ENCODE measurements around the gene PRC1.
"Not testable (repeated sequence)": the region's sequence is repeated elsewhere in the genome, so short reads cannot be mapped to it uniquely, and the experiment has no call there.

The PRC1 gene

DNA sequence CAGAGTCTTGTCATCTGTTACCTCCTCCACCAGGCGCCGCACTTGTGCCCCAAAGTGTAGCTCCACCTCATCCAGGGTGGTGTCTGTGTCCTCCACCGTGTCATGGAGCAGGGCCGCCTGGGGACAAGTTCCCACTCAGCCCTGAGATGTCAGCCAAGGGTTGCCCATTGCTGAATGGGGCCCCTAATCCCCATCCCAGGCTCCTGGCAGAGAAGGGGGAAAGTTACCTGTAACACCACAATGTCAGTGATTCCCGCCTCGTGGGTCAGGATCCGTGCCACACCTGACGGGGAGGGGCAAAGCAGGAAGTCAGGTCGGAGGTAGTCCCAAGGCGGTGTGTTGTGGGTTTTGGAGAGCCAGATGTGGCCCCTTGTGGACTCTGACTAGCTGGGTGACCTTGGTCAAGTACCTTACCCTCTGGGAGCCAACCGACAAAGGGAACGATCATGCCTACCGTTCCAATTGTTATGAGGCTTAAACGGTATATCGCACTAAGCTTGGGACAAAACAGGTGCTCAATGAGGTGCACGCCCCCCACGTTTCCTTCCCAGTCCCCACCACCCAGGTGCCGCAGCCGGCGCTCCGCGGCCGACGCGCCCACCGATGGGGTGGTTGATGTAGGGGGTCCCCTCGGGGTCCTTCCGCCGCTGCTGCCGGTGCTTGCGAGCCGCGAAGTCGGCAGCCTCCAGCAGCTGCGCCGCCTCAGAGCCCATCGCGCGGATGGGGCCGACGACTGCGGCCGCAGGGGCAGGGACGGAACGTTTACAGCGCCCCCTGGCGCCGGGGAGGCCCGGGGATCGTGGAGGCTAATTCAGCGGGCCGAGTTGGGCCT is 62.3 kb downstream of the PRC1 start, which contains the start of gene HDDC3:
Gene HDDC3 (minus strand): TSS at position 722 of the 832 bp plus-strand sequence. CDS start 9 bp downstream, at position 713.
- DNase-seq = peak; percentile 78

DNA sequence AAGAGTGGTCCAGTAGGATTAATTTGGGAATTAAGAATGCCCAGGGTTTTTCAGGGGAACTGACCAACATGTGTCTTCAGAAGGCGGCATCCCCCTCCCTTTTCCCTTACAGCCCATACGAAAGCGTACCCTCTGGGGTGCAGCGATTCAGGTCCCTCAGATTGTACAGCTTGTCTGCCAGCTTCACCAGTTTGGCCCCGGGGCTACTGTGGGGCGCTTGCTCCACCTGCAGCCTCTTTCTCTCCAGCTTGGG is 62.8 kb downstream of the PRC1 start:
- DNase-seq = no peak

GRCh38 chr15:90930861-90931574 is 63.3 kb downstream of the PRC1 start:
- no peak for DNase-seq

DNA sequence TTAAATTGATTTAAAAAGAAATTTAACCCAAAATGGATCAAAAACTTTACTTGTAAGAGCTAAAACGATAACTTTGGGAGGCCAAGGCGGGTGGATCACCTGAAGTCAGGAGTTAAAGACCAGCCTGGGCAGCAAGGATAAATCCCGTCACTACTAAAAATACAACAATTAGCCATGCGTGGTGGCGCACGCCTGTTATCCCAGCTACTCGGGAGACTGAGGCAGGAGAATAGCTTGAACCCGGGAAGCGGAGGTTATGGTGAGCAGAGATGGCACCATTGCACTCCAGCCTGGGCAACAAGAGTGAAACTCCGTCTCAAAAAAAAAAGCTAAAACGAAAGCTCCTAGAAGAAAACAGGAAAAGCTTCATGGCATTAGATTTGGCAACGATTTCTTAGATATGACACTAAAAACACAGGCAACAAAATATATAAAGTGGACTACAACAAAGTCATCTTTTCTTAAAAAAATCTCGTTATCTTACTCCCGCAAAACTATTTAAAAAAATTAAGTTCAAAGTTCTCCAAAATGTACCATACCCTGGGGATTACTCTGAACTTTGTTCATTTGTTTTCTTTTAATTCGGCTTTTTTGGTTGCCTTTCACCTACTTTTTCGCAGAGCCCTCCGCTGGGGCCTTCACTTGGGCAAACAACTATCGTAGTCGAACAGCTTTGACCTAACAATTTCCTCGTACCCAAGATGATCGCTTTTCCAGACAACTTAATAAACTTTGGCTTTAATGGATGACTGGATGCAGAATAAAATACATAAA is 64.9 kb downstream of the PRC1 start:
- no peak for DNase-seq

DNA sequence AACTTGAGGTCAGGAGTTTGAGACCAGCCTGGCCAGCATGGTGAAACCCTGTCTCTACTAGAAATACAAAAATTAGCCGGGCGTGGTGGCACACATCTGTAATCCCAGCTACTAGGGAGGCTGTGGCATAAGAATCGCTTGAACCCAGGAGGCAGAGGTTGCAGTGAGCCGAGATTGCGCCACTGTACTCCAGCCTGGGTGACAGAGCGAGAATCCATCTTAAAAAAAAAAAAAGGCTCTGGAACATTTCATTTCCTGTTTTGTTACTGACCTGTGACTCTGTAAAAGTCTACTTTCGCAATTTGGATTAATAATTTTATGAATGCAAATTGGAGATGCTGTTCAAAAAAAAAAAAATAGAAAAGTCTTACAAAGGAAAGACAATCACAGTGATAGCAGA is 66.2 kb downstream of the PRC1 start:
- DNase-seq = not testable (repeated sequence)

- DNase-seq = not testable (repeated sequence)
Observed at GRCh38 chr15:90926766-90927165, 67.6 kb downstream of the PRC1 start.

- no peak for DNase-seq
Observed at GRCh38 chr15:90924375-90924774, 70.0 kb downstream of the PRC1 start.

DNA sequence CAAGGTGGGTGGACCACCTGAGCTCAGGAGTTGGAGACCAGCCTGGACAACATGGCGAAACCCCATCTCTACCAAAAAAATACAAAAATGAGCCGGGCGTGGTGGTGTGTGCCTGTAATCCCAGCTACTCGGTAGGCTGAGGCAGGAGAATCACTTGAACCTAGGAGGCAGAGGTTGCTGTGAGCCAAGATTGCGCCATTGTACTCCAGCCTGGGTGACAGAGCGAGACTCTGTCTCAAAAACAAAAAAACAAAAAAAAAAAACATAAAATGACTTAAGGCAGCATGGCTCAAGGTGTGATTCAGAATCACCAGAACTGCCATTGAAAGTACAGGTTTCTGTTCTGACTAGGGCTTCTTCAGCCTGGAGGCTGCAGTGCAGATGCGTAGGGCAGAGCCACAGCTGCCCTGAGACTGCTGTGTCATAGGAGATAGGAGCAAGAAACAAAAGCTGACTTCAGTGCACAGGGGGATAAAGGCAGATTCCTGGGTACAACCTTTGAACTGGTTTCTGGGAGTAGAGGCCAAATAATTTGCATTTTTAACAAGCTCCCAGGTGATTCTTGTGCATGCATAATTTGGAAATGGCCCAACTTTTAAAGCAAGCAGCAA is 71.5 kb downstream of the PRC1 start:
- DNase-seq = not testable (repeated sequence)

- DNase-seq = no peak
Observed at GRCh38 chr15:90921887-90922286, 72.4 kb downstream of the PRC1 start.

GRCh38 chr15:90918835-90919234 is 75.5 kb downstream of the PRC1 start:
- DNase-seq = no peak

- no peak for DNase-seq
Observed at GRCh38 chr15:90918034-90918788, 76.1 kb downstream of the PRC1 start.

- no peak for DNase-seq
Observed at GRCh38 chr15:90917569-90917968, 76.8 kb downstream of the PRC1 start.

- no peak for DNase-seq
Observed at GRCh38 chr15:90916461-90916860, 77.9 kb downstream of the PRC1 start.
